ENCODE measurements around the gene OR51B2.
"Not testable (repeated sequence)": the region's sequence is repeated elsewhere in the genome, so short reads cannot be mapped to it uniquely, and the experiment has no call there.

- TF ChIP-seq RAD21 (conservative IDR thresholded peaks at IDR 0.05); CTCF (IDR thresholded peaks at IDR 0.05; ENCODE audit: poor library complexity, severe bottlenecking); REST (IDR thresholded peaks at IDR 0.05; ENCODE audit: borderline replicate concordance); EZH2 (IDR thresholded peaks at IDR 0.05; ENCODE audit: borderline replicate concordance, insufficient read depth, low read length, poor library complexity, severe bottlenecking); POLR2AphosphoS5 (IDR thresholded peaks at IDR 0.05); EP300 (conservative IDR thresholded peaks at IDR 0.05; ENCODE audit: poor library complexity, severe bottlenecking); MXI1 (conservative IDR thresholded peaks at IDR 0.05; ENCODE audit: poor library complexity, severe bottlenecking): not testable (repeated sequence)
These were observed 31.9 kb upstream of the OR51B2 start for GRCh38 chr11:5356031-5356430.
